GM12878 (cell line): ENCODE data around the gene MGAT5. TPM values are rescaled to one million over a fixed set of nuclear protein-coding genes. Genes with fewer than 3 reads are reported as not detected.

Experiments used
- ATAC-seq: fragments of 200-7000 bp; cut with Tn5 transposase; 3 replicates; pipeline ENCODE4 v1.9.1; 2020; ENCODE audit warnings: mild to moderate bottlenecking, moderate library complexity
- BruUV-seq: library from RNA; stranded (reverse); fragments of 400-500 nt; replicated peaks from 2 replicates; lab custom pipeline; 2021; lab: Mats Ljungman, UMichigan
- CTCF ChIA-PET: fragments of 300-600 bp; sonication (Branson Sonifier 250); formaldehyde crosslinking; extraction: SDS; loops from one replicate; lab custom pipeline; 2021; ENCODE audit warnings: inconsistent platforms; lab: Yijun Ruan, JAX
- POLR2A ChIA-PET: fragments of 350-600 bp; formaldehyde crosslinking; extraction: SDS; loops from one replicate; lab custom pipeline; 2021; ENCODE audit warnings: inconsistent platforms; lab: Charles Lee
- RAD21 ChIA-PET: fragments of 300-600 bp; sonication (Branson Sonifier 250); formaldehyde crosslinking; loops from one replicate; lab custom pipeline; 2023; ENCODE audit warnings: antibody characterized with exemption; ENCODE audit not compliant: unreplicated experiment; lab: Charles Lee
- SMC1A ChIA-PET: fragments of 300-600 bp; sonication (Branson Sonifier 250); formaldehyde crosslinking; loops from one replicate; lab custom pipeline; 2023; ENCODE audit not compliant: unreplicated experiment, uncharacterized antibody; lab: Charles Lee
- DNase-seq: peaks from one replicate; pipeline ENCODE4 v3.0.0-alpha.2; 2011; ENCODE audit warnings: low read depth, low spot score
- FAIRE-seq: peaks from 3 replicates; lab custom pipeline; 2011; peaks lifted over from hg19 to GRCh38; lab: Jason Lieb, UNC
- H2AFZ ChIP-seq: 2 replicates; pipeline ENCODE4 v1.6.0; 2011; ENCODE audit warnings: low read depth, low read length, control low read depth; ENCODE audit not compliant: control insufficient read depth
- H3K27ac ChIP-seq: 2 replicates; pipeline ENCODE4 v1.5.1; 2011; ENCODE audit warnings: control low read depth; ENCODE audit not compliant: control insufficient read depth, insufficient read depth
- H3K27me3 ChIP-seq, 2 experiments: replicated peaks in 1 of 2; 2 replicates each; pipeline versions ENCODE4 v1.6.0 to v1.6.1; 2011; ENCODE audit warnings: low read length in 1 of 2; ENCODE audit not compliant: control insufficient read depth in 2 of 2, insufficient read depth in 2 of 2
- H3K36me3 ChIP-seq, 2 experiments: 2 replicates each; pipeline ENCODE4 v1.5.1; 2011; ENCODE audit warnings: low read length in 1 of 2; ENCODE audit not compliant: control insufficient read depth in 2 of 2, insufficient read depth in 2 of 2
- H3K4me1 ChIP-seq: 2 replicates; pipeline ENCODE4 v1.6.1; 2011; ENCODE audit warnings: mild to moderate bottlenecking, low read length, moderate library complexity, mixed read lengths; ENCODE audit not compliant: control insufficient read depth, insufficient read depth
- H3K4me2 ChIP-seq: 2 replicates; pipeline ENCODE4 v1.6.0; 2011; ENCODE audit warnings: control low read depth; ENCODE audit not compliant: control insufficient read depth, insufficient read depth
- H3K4me3 ChIP-seq: fragments of 200-600 bp; sonication (generic); 2 replicates; pipeline ENCODE4 v1.5.1; 2016
- H3K79me2 ChIP-seq: 2 replicates; pipeline ENCODE4 v1.6.0; 2011; ENCODE audit warnings: low read length; ENCODE audit not compliant: control insufficient read depth, insufficient read depth
- H3K9ac ChIP-seq: 2 replicates; pipeline ENCODE4 v1.8.0; 2011; ENCODE audit warnings: low read length, control low read depth, mixed read lengths; ENCODE audit not compliant: control insufficient read depth, insufficient read depth
- H3K9me3 ChIP-seq: replicated peaks from 3 replicates; pipeline ENCODE4 v1.5.1; 2011; ENCODE audit warnings: mild to moderate bottlenecking, low read length; ENCODE audit not compliant: control insufficient read depth, insufficient read depth
- H4K20me1 ChIP-seq: 2 replicates; pipeline ENCODE4 v1.6.0; 2011; ENCODE audit not compliant: control insufficient read depth, insufficient read depth
- ATF3 ChIP-seq: IDR thresholded peaks from 2 replicates; pipeline ENCODE4 v1.6.1; 2011; ENCODE audit warnings: low read depth, mild to moderate bottlenecking, low read length, moderate library complexity, borderline replicate concordance; ENCODE audit errors: extremely low read depth
- BCL11A ChIP-seq: IDR thresholded peaks from 2 replicates; pipeline ENCODE4 v1.6.1; 2011; ENCODE audit warnings: low read depth, low read length
- CEBPB ChIP-seq, 2 experiments: fragments of 150-350 bp in 1 of 2; IDR thresholded peaks; 2 replicates each; pipeline ENCODE4 v1.6.1; 2012 to 2014; ENCODE audit warnings: low read depth in 2 of 2, low read length in 2 of 2, borderline replicate concordance in 1 of 2, inconsistent platforms in 1 of 2
- CHD4 ChIP-seq: fragments of 200-600 bp; sonication (generic); IDR thresholded peaks from 2 replicates; pipeline ENCODE4 v1.6.1; 2016; ENCODE audit warnings: mild to moderate bottlenecking
- EZH2 ChIP-seq: IDR thresholded peaks from 2 replicates; pipeline ENCODE4 v1.6.1; 2012; ENCODE audit warnings: low read depth, mild to moderate bottlenecking, control low read depth, inconsistent platforms, low read length, borderline replicate concordance; ENCODE audit not compliant: control insufficient read depth
- IRF5 ChIP-seq: fragments of 450-650 bp; IDR thresholded peaks from 2 replicates; pipeline ENCODE4 v1.6.1; 2017; ENCODE audit warnings: borderline replicate concordance
- JUNB ChIP-seq: IDR thresholded peaks from 2 replicates; pipeline ENCODE4 v1.6.1; 2016; ENCODE audit warnings: antibody characterized with exemption, mild to moderate bottlenecking
- LARP7 ChIP-seq: fragments of 450-650 bp; IDR thresholded peaks from 2 replicates; pipeline ENCODE4 v1.6.1; 2017; ENCODE audit warnings: mild to moderate bottlenecking
- MEF2A ChIP-seq: IDR thresholded peaks from 2 replicates; pipeline ENCODE4 v1.6.1; 2011; ENCODE audit warnings: low read depth, mild to moderate bottlenecking, low read length, moderate library complexity; ENCODE audit not compliant: insufficient read depth
- NFYB ChIP-seq: IDR thresholded peaks from 2 replicates; pipeline ENCODE4 v1.6.1; 2011; ENCODE audit warnings: low read depth, mild to moderate bottlenecking, low read length, improper control_type of control experiment, moderate library complexity; ENCODE audit not compliant: insufficient read depth
- PAX8 ChIP-seq: fragments of 450-650 bp; IDR thresholded peaks from 2 replicates; pipeline ENCODE4 v1.6.1; 2017; ENCODE audit warnings: mild to moderate bottlenecking, moderate library complexity
- SREBF1 ChIP-seq: IDR thresholded peaks from 2 replicates; pipeline ENCODE4 v1.6.1; 2012; ENCODE audit warnings: mild to moderate bottlenecking, low read length
- SRF ChIP-seq, 2 experiments: IDR thresholded peaks; 2 replicates each; pipeline ENCODE4 v1.6.1; 2011; ENCODE audit warnings: low read depth in 2 of 2, low read length in 2 of 2, mild to moderate bottlenecking in 1 of 2, moderate library complexity in 1 of 2
- TBL1XR1 ChIP-seq: IDR thresholded peaks from 2 replicates; pipeline ENCODE4 v1.6.1; 2012; ENCODE audit warnings: low read depth, low read length, improper control_type of control experiment
- WGBS: methylation state at CpG from one replicate; pipeline ENCODE4 v1.1.6; 2016; ENCODE audit warnings: low lambda C conversion rate; ENCODE audit not compliant: insufficient replicate concordance, insufficient coverage; ENCODE audit errors: missing lambda C conversion rate; 5-methylcytosine and 5-hydroxymethylcytosine counted together
- in situ Hi-C: fragments of 300-500 bp; cut with MboI; formaldehyde crosslinking; loops from 9 replicates; pipeline ENCODE4 v1.14.3; 2018; ENCODE audit warnings: mixed read lengths
- intact Hi-C: fragments of 100-400 bp; cut with micrococcal nuclease; formaldehyde crosslinking; loops from one replicate; pipeline ENCODE4 v1.14.2; 2022; ENCODE audit not compliant: unreplicated experiment
- polyA plus RNA-seq, 11 experiments: library from polyadenylated mRNA; depleted of rRNA in 4 of 11; unstranded in 6 of 11; stranded (reverse) in 5 of 11; fragments of >200 nt; fragmentation: Nextera tagmentation in 4 of 11; fragmentation: Illumina TruSeq in 1 of 11; extraction: Ambion mirVana in 4 of 11; extraction: Trizol in 1 of 11; gene quantifications; 1 replicate in 1 of 11; 2 replicates in 10 of 11; pipeline versions ENCODE4 v1.2.1 to v1.2.3, GENCODE V29; 2011 to 2016; ENCODE audit warnings: inconsistent platforms in 2 of 11, missing spikeins in 2 of 11, low read depth in 1 of 11
- total RNA-seq, 4 experiments: library from RNA; depleted of rRNA in 3 of 4; stranded (reverse); fragments of >200 nt in 3 of 4; fragmentation: Illumina TruSeq in 1 of 4; extraction: Trizol in 1 of 4; gene quantifications; 2 replicates each; pipeline versions ENCODE4 v1.2.1 to v1.2.3, GENCODE V29; 2013 to 2021
- TF ChIP-seq, protein P1 (sequence below): fragments of 450-650 bp; IDR thresholded peaks from 2 replicates; pipeline ENCODE4 v1.6.1; 2014; ENCODE audit warnings: mild to moderate bottlenecking

MGAT5 gene
- total and polyA plus RNA-seq, 10 of the 15 experiments (the other 5 are each of a cell fraction or from before 2014, with no cell fraction given), result 4.9 to 104 (median 36.2) TPM

- Histone ChIP-seq H4K20me1 (no peaks in the 10 kb centered on the region), H3K9me3 (no peaks in the 10 kb centered on the region), H3K36me3 (peaks cover 7 to 17% of the 10 kb centered on the region in 2 experiments), H3K9ac (no peak overlapping the region), H3K4me1 (peaks cover 19% of the 10 kb centered on the region)
- ChIA-PET RAD21 (interaction anchor here (0.6 to 4.1 kb wide), 8 partner anchors 130 to 568 kb away, joined by 3 to 201 read pairs (median 4); no protein-coding TSS in a partner anchor), SMC1A (interaction anchor here (0.7 to 4.0 kb wide), 11 partner anchors 8 to 527 kb away, joined by 3 to 163 read pairs (median 8); no protein-coding TSS in a partner anchor)
- ATAC-seq, result no peak
- no TSS peak for BruUV-seq
- TF ChIP-seq EZH2 (no peak), MEF2A (no peak), IRF5 (no peak), TBL1XR1 (no peak), PAX8 (no peak), NFYB (no peak), SREBF1 (no peak), LARP7 (no peak), CEBPB (IDR thresholded peaks at IDR 0.05; ENCODE audit: borderline replicate concordance in 1 of 2, low read depth in 2 of 2, low read length in 2 of 2) (no peak), CHD4 (no peak), SRF (IDR thresholded peaks at IDR 0.05; ENCODE audit: low read depth in 2 of 2, low read length in 2 of 2) (no peak), BCL11A (no peak), JUNB (no peak), ATF3 (no peak)
- TF ChIP-seq, protein P1, sequence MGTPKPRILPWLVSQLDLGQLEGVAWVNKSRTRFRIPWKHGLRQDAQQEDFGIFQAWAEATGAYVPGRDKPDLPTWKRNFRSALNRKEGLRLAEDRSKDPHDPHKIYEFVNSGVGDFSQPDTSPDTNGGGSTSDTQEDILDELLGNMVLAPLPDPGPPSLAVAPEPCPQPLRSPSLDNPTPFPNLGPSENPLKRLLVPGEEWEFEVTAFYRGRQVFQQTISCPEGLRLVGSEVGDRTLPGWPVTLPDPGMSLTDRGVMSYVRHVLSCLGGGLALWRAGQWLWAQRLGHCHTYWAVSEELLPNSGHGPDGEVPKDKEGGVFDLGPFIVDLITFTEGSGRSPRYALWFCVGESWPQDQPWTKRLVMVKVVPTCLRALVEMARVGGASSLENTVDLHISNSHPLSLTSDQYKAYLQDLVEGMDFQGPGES, result no peak
- TF ChIP-seq, all 136 proteins: peak for 0
- Histone ChIP-seq H2AFZ (no peak overlapping the region), H3K79me2 (no peaks in the 10 kb centered on the region; the same call in 1 of the 2 replicates), H3K4me2 (no peak overlapping the region), H3K27ac (no peak overlapping the region), H3K27me3 (no peaks in the 10 kb centered on the region), H3K4me3 (no peak overlapping the region)
- 92% methylated on average over 1 of the region's 1 CpG for WGBS
- POLR2A ChIA-PET, result no interaction called here
- intact Hi-C loops, result loop anchor here (2.0 to 5.0 kb wide), 3 partner anchors 131 to 527 kb away; no protein-coding TSS in a partner anchor
- DNase-seq (no peak), FAIRE-seq (no peak)
- CTCF ChIA-PET, result interaction anchor here (1.4 to 6.3 kb wide), 13 partner anchors 8 to 528 kb away, joined by 4 to 320 read pairs (median 17); no protein-coding TSS in a partner anchor
- in situ Hi-C loops, result loop anchor here (5.0 kb wide), 2 partner anchors 296 to 521 kb away; no protein-coding TSS in a partner anchor
Observed at GRCh38 chr2:134413430-134413829, 159.6 kb downstream of the MGAT5 start.
